GM21447 (cell line): Measurements from ENCODE around the gene KRTAP19-3.
"Not testable (repeated sequence)": the region's sequence is repeated elsewhere in the genome, so short reads cannot be mapped to it uniquely, and the experiment has no call there.

Source experiments
- ATAC-seq: cut with Tn5 transposase; IDR thresholded peaks from one replicate; pipeline ENCODE4 v1.9.1; 2021; ENCODE audit not compliant: unreplicated experiment

The KRTAP19-3 gene

GRCh38 chr21:30491963-30492428 is at the start of gene KRTAP19-3:
KRTAP19-3 (minus strand) TSS chr21:30492013; CDS start chr21:30491957, 56 bp downstream.
- ATAC-seq: no peak

GRCh38 chr21:30518876-30519275 is 27.1 kb upstream of the KRTAP19-3 start:
- ATAC-seq: no peak

GRCh38 chr21:30515681-30516080 is 23.9 kb upstream of the KRTAP19-3 start:
- ATAC-seq: no peak

- ATAC-seq: not testable (repeated sequence)
Observed at GRCh38 chr21:30505621-30506205, 13.9 kb upstream of the KRTAP19-3 start.

- no peak for ATAC-seq
Observed at GRCh38 chr21:30502041-30502440, 10.2 kb upstream of the KRTAP19-3 start, which contains the start of gene KRTAP19-5. KRTAP19-5 (minus strand) TSS chr21:30502141; CDS start chr21:30502090, 51 bp downstream.

- ATAC-seq: no peak
Observed at GRCh38 chr21:30497065-30497464, 5.3 kb upstream of the KRTAP19-3 start, which contains the start of gene KRTAP19-4. KRTAP19-4 (minus strand) TSS chr21:30497165; CDS start chr21:30497110, 55 bp downstream.

- ATAC-seq: no peak
Observed at GRCh38 chr21:30487336-30487735, 4.5 kb downstream of the KRTAP19-3 start, which contains the start of gene KRTAP19-2. KRTAP19-2 (minus strand) TSS chr21:30487436; CDS start chr21:30487348, 88 bp downstream.

GRCh38 chr21:30486180-30486579 is 5.6 kb downstream of the KRTAP19-3 start:
- no peak for ATAC-seq

GRCh38 chr21:30482130-30482529 is 9.7 kb downstream of the KRTAP19-3 start:
- no peak for ATAC-seq

- ATAC-seq: no peak
Observed at GRCh38 chr21:30480145-30480544, 11.7 kb downstream of the KRTAP19-3 start, which contains the start of gene KRTAP19-1. KRTAP19-1 (minus strand) TSS chr21:30480367; CDS start chr21:30480317, 50 bp downstream.

- ATAC-seq: no peak
Observed at GRCh38 chr21:30479259-30479658, 12.6 kb downstream of the KRTAP19-3 start.

GRCh38 chr21:30478004-30478403 is 13.8 kb downstream of the KRTAP19-3 start:
- no peak for ATAC-seq

- ATAC-seq: no peak
Observed at GRCh38 chr21:30468900-30469714, 22.7 kb downstream of the KRTAP19-3 start.

- no peak for ATAC-seq
Observed at GRCh38 chr21:30463713-30464112, 28.1 kb downstream of the KRTAP19-3 start.

GRCh38 chr21:30448514-30448913 is 43.3 kb downstream of the KRTAP19-3 start:
- ATAC-seq: no peak

- ATAC-seq: no peak
Observed at GRCh38 chr21:30447056-30447455, 44.8 kb downstream of the KRTAP19-3 start.

GRCh38 chr21:30444204-30444603 is 47.6 kb downstream of the KRTAP19-3 start:
- no peak for ATAC-seq

- ATAC-seq: no peak
Observed at GRCh38 chr21:30443226-30443625, 48.6 kb downstream of the KRTAP19-3 start.
